MM.1S (cell line): Measurements from ENCODE around the gene FRAS1.

ENCODE experiments used
- DNase-seq: peaks from one replicate; pipeline ENCODE4 v3.0.0-alpha.2; 2015
- H2AFZ ChIP-seq: fragments of 300-600 bp; sonication (generic); 2 replicates; pipeline ENCODE4 v1.6.0; 2016; ENCODE audit warnings: antibody characterized with exemption, low read length
- H3F3A ChIP-seq: fragments of 300-600 bp; sonication (generic); 2 replicates; pipeline ENCODE4 v1.6.1; 2016; ENCODE audit warnings: mild to moderate bottlenecking, antibody characterized with exemption, low read length, moderate library complexity, mixed read lengths; ENCODE audit not compliant: insufficient read depth
- H3K27ac ChIP-seq: fragments of 300-600 bp; sonication (generic); 2 replicates; pipeline ENCODE4 v1.5.1; 2016; ENCODE audit warnings: mild to moderate bottlenecking, low read length
- H3K27me3 ChIP-seq: fragments of 300-600 bp; sonication (generic); replicated peaks from 2 replicates; pipeline ENCODE4 v1.6.0; 2016; ENCODE audit warnings: low read length; ENCODE audit not compliant: insufficient read depth
- H3K36me3 ChIP-seq: fragments of 300-600 bp; sonication (generic); replicated peaks from 2 replicates; pipeline ENCODE4 v1.6.1; 2016; ENCODE audit warnings: mild to moderate bottlenecking, low read length, mixed read lengths; ENCODE audit not compliant: insufficient read depth
- H3K4me1 ChIP-seq: fragments of 300-600 bp; sonication (generic); 2 replicates; pipeline ENCODE4 v1.6.1; 2016; ENCODE audit warnings: low read length, mixed read lengths
- H3K4me2 ChIP-seq: fragments of 300-600 bp; sonication (generic); 2 replicates; pipeline ENCODE4 v1.6.0; 2016; ENCODE audit warnings: low read depth, low read length
- H3K4me3 ChIP-seq: fragments of 300-600 bp; sonication (generic); 2 replicates; pipeline ENCODE4 v1.5.1; 2016; ENCODE audit warnings: low read length, mixed read lengths
- H3K79me2 ChIP-seq: fragments of 300-600 bp; sonication (generic); 2 replicates; pipeline ENCODE4 v1.6.1; 2016; ENCODE audit warnings: mixed run types, low read length, mixed read lengths
- H3K9ac ChIP-seq: fragments of 300-600 bp; sonication (generic); 2 replicates; pipeline ENCODE4 v1.6.1; 2016; ENCODE audit warnings: low read length, mixed read lengths
- H3K9me2 ChIP-seq: fragments of 300-600 bp; sonication (generic); replicated peaks from 2 replicates; pipeline ENCODE4 v1.6.1; 2016; ENCODE audit warnings: mild to moderate bottlenecking, low read length, mixed read lengths; ENCODE audit not compliant: insufficient read depth
- H3K9me3 ChIP-seq: fragments of 300-600 bp; sonication (generic); replicated peaks from 2 replicates; pipeline ENCODE4 v1.6.1; 2016; ENCODE audit warnings: mild to moderate bottlenecking, low read length, mixed read lengths; ENCODE audit not compliant: insufficient read depth
- H4K20me1 ChIP-seq: fragments of 300-600 bp; sonication (generic); 2 replicates; pipeline ENCODE4 v1.6.1; 2016; ENCODE audit warnings: mild to moderate bottlenecking, low read length, moderate library complexity, mixed read lengths; ENCODE audit not compliant: insufficient read depth
- CTCF ChIP-seq: fragments of 300-600 bp; sonication (generic); IDR thresholded peaks from 2 replicates; pipeline ENCODE4 v1.5.1; 2016; ENCODE audit warnings: antibody characterized with exemption, low read length, mixed read lengths
- EZH2 ChIP-seq: fragments of 300-600 bp; sonication (generic); optimal IDR thresholded peaks from 2 replicates; pipeline ENCODE3; 2017; ENCODE audit warnings: low read depth, mild to moderate bottlenecking, antibody characterized with exemption, low read length, mixed read lengths
- EZH2phosphoT487 ChIP-seq: fragments of 300-600 bp; sonication (generic); IDR thresholded peaks from 2 replicates; pipeline ENCODE4 v1.6.1; 2018; ENCODE audit warnings: antibody characterized with exemption, low read length

The FRAS1 gene

GRCh38 chr4:78058591-78059523 is 1.7 kb downstream of the FRAS1 start:
- peak overlapping the region; percentile 20; the same call in 1 of the 2 replicates for H3K9ac ChIP-seq
- no peak overlapping the region for H3K27ac ChIP-seq
- H3K36me3 ChIP-seq, result no peaks in the 10 kb centered on the region
- H3K27me3 ChIP-seq, result 0 out of 2 replicates have a peak, but pooled peaks cover 4% of the 10 kb centered on the region
- H3K4me1 ChIP-seq, result no peaks in the 10 kb centered on the region
- no peak for TF ChIP-seq EZH2phosphoT487
- no peak for TF ChIP-seq CTCF
- no peak for TF ChIP-seq EZH2
- H4K20me1 ChIP-seq, result no peaks in the 10 kb centered on the region
- H3F3A ChIP-seq, result no peaks in the 10 kb centered on the region
- H3K9me3 ChIP-seq, result no peaks in the 10 kb centered on the region
- peak; percentile 12 for DNase-seq
- no peaks in the 10 kb centered on the region for H3K9me2 ChIP-seq
- H2AFZ ChIP-seq, result peak overlapping the region; percentile 59
- H3K4me3 ChIP-seq, result peak overlapping the region; percentile 77
- H3K79me2 ChIP-seq, result no peaks in the 10 kb centered on the region
- peak overlapping the region; percentile 97 for H3K4me2 ChIP-seq

GRCh38 chr4:78059524-78059889 is 2.4 kb downstream of the FRAS1 start:
- Histone ChIP-seq H3K9me2 (no peaks in the 10 kb centered on the region), H3K4me1 (no peaks in the 10 kb centered on the region), H3K27ac (no peak overlapping the region), H3K9ac (peak overlapping the region; percentile 20; the same call in 1 of the 2 replicates), H4K20me1 (no peaks in the 10 kb centered on the region), H3K36me3 (no peaks in the 10 kb centered on the region), H3K4me3 (peak overlapping the region; percentile 77), H3K9me3 (no peaks in the 10 kb centered on the region), H3K27me3 (0 out of 2 replicates have a peak, but pooled peaks cover 4% of the 10 kb centered on the region), H3F3A (no peaks in the 10 kb centered on the region), H3K79me2 (no peaks in the 10 kb centered on the region), H2AFZ (peak overlapping the region; percentile 59; the same call in 1 of the 2 replicates), H3K4me2 (peak overlapping the region; percentile 97)
- peak; percentile 52 for DNase-seq
- TF ChIP-seq CTCF, result peak; percentile 55
- TF ChIP-seq EZH2, result no peak

GRCh38 chr4:78059938-78060337 is 2.8 kb downstream of the FRAS1 start:
- H3K79me2 ChIP-seq, result no peaks in the 10 kb centered on the region
- H3K4me3 ChIP-seq, result no peak overlapping the region
- no peak for DNase-seq

More at GRCh38 chr4:78059938-78060337, 2.8 kb downstream of the FRAS1 start:
- H3F3A ChIP-seq, result no peaks in the 10 kb centered on the region
- H3K4me2 ChIP-seq, result no peak overlapping the region
- H2AFZ ChIP-seq, result no peak overlapping the region
- no peaks in the 10 kb centered on the region for H3K4me1 ChIP-seq
- H3K9ac ChIP-seq, result no peak overlapping the region
- no peak overlapping the region for H3K27ac ChIP-seq
- H3K9me2 ChIP-seq, result no peaks in the 10 kb centered on the region
- 0 out of 2 replicates have a peak, but pooled peaks cover 4% of the 10 kb centered on the region for H3K27me3 ChIP-seq
- H3K9me3 ChIP-seq, result no peaks in the 10 kb centered on the region
- no peaks in the 10 kb centered on the region for H3K36me3 ChIP-seq
- TF ChIP-seq EZH2 (no peak), CTCF (no peak), EZH2phosphoT487 (no peak)
- no peaks in the 10 kb centered on the region for H4K20me1 ChIP-seq
